Body of pancreas (tissue), 4 donors: Measurements from ENCODE around the gene DNAH8. TPM values are rescaled to one million over a fixed set of nuclear protein-coding genes. Genes with fewer than 3 reads are reported as not detected.
"Not testable (repeated sequence)": the region's sequence is repeated elsewhere in the genome, so short reads cannot be mapped to it uniquely, and the experiment has no call there.

ENCODE experiments used
- ATAC-seq: fragments of 150-250 bp; one replicate; pipeline ENCODE4 v1.9.1; 2016
- DNase-seq, 4 donors: peaks; one replicate each; pipeline ENCODE4 v3.0.0-alpha.2; 2019
- H3K27ac ChIP-seq, 4 donors: fragments of 200-600 bp; sonication (generic); 1 replicate in 3 of 4; 2 replicates in 1 of 4; pipeline versions ENCODE4 v1.5.1 to v1.6.1; 2016 to 2019; ENCODE audit warnings: mild to moderate bottlenecking in 1 of 4, mixed read lengths in 1 of 4, moderate library complexity in 1 of 4
- H3K27me3 ChIP-seq, 2 donors: fragments of 200-600 bp; sonication (generic); one replicate each; pipeline ENCODE4 v1.6.0; 2016; ENCODE audit warnings: mild to moderate bottlenecking in 1 of 2
- H3K36me3 ChIP-seq, 2 donors: fragments of 200-600 bp; sonication (generic); replicated peaks in 1 of 2; 2 replicates each; pipeline ENCODE4 v1.5.1; 2016; ENCODE audit warnings: low read depth in 2 of 2; ENCODE audit not compliant: insufficient read depth in 1 of 2
- H3K4me1 ChIP-seq: fragments of 200-600 bp; sonication (generic); one replicate; pipeline ENCODE4 v1.6.0; 2016
- H3K4me3 ChIP-seq, 2 donors: fragments of 200-600 bp; sonication (generic); 1 replicate in 1 of 2; 2 replicates in 1 of 2; pipeline ENCODE4 v1.5.1; 2016 to 2019
- H3K9me3 ChIP-seq, 3 donors: fragments of 200-600 bp; sonication (generic); 1 replicate in 2 of 3; 2 replicates in 1 of 3; pipeline ENCODE4 v1.5.1; 2016
- CTCF ChIP-seq, 7 experiments: fragments of 450-650 bp in 4 of 7; fragments of 200-600 bp in 3 of 7; sonication (generic) in 3 of 7; IDR thresholded peaks; one replicate each; pipeline ENCODE4 v1.5.1; 2016 to 2019; ENCODE audit warnings: antibody characterized with exemption in 7 of 7
- POLR2A ChIP-seq, 3 donors: fragments of 450-650 bp; IDR thresholded peaks; one replicate each; pipeline ENCODE4 v1.6.1; 2016; ENCODE audit warnings: antibody characterized with exemption in 3 of 3, mild to moderate bottlenecking in 2 of 3
- WGBS, 2 donors: methylation state at CpG; one replicate each; pipeline ENCODE4 v1.1.5; 2017; 5-methylcytosine and 5-hydroxymethylcytosine counted together
- intact Hi-C: fragments of 100-400 bp; cut with DNase I; formaldehyde crosslinking; loops from one replicate; pipeline ENCODE4 v1.15.1; 2023
- total RNA-seq, 2 donors: library from RNA; depleted of rRNA; stranded (reverse); fragments of >200 nt; gene quantifications; one replicate each; pipeline ENCODE4 v1.1.0, GENCODE V29; 2016

Gene DNAH8
- total RNA-seq, 2 donors from 2014 or later: not detected

GRCh38 chr6:38915205-38915925 is 200.3 kb downstream of the DNAH8 start:
- no peak for DNase-seq
- TF ChIP-seq POLR2A (IDR thresholded peaks at IDR 0.05): no peak
- TF ChIP-seq CTCF (IDR thresholded peaks at IDR 0.05): no peak
- intact Hi-C loops: no loop called here
- H3K4me3 ChIP-seq: no peak overlapping the region
- no peaks in the 10 kb centered on the region for H3K9me3 ChIP-seq
- ATAC-seq: no peak
- H3K27ac ChIP-seq: no peak overlapping the region
- no peaks in the 10 kb centered on the region for H3K27me3 ChIP-seq
- H3K36me3 ChIP-seq: no peaks in the 10 kb centered on the region
- no peaks in the 10 kb centered on the region for H3K4me1 ChIP-seq
- 91 to 95% methylated on average over 2 of the region's 2 CpGs for WGBS, 2 donors

GRCh38 chr6:38921540-38921939 is 206.4 kb downstream of the DNAH8 start:
- ATAC-seq, H3K27ac ChIP-seq, H3K36me3 ChIP-seq, DNase-seq, H3K27me3 ChIP-seq, intact Hi-C loops, H3K4me3 ChIP-seq, H3K9me3 ChIP-seq, H3K4me1 ChIP-seq: not testable (repeated sequence)
- WGBS, 2 donors: 74 to 79% methylated on average over 8 of the region's 8 CpGs

- Histone ChIP-seq H3K4me1 (no peaks in the 10 kb centered on the region), H3K27ac (no peak overlapping the region), H3K4me3 (no peak overlapping the region), H3K27me3 (no peaks in the 10 kb centered on the region), H3K36me3 (no peaks in the 10 kb centered on the region), H3K9me3 (no peaks in the 10 kb centered on the region)
- DNase-seq: no peak
- WGBS, 2 donors: 81 to 83% methylated on average over 7 of the region's 7 CpGs
- ATAC-seq: no peak
- TF ChIP-seq POLR2A (IDR thresholded peaks at IDR 0.05) (no peak), CTCF (IDR thresholded peaks at IDR 0.05) (no peak)
- intact Hi-C loops: no loop called here
These were observed 209.8 kb downstream of the DNAH8 start for GRCh38 chr6:38924791-38925509.

GRCh38 chr6:38929560-38929959 is 214.4 kb downstream of the DNAH8 start:
- H3K27ac ChIP-seq: no peak overlapping the region
- ATAC-seq (no peak), DNase-seq (no peak)
- H3K36me3 ChIP-seq: no peaks in the 10 kb centered on the region
- H3K4me3 ChIP-seq: no peak overlapping the region
- WGBS, 2 donors: 67 to 77% methylated on average over 5 of the region's 5 CpGs
- intact Hi-C loops: no loop called here
- H3K9me3 ChIP-seq: no peaks in the 10 kb centered on the region
- TF ChIP-seq POLR2A (IDR thresholded peaks at IDR 0.05) (no peak), CTCF (IDR thresholded peaks at IDR 0.05) (no peak)
- no peaks in the 10 kb centered on the region for H3K27me3 ChIP-seq
- H3K4me1 ChIP-seq: no peaks in the 10 kb centered on the region

- intact Hi-C loops: no loop called here
- no peak overlapping the region for H3K27ac ChIP-seq
- H3K4me1 ChIP-seq: peaks cover 3% of the 10 kb centered on the region
- TF ChIP-seq POLR2A (IDR thresholded peaks at IDR 0.05): no peak
- TF ChIP-seq CTCF (IDR thresholded peaks at IDR 0.05): peak; percentile 13 to 66 (median 39)
- ATAC-seq (peak; percentile 48), DNase-seq (peak in 1 of 4 donors; percentile 13)
- H3K9me3 ChIP-seq: no peaks in the 10 kb centered on the region
- H3K27me3 ChIP-seq: no peaks in the 10 kb centered on the region
- no peaks in the 10 kb centered on the region for H3K36me3 ChIP-seq
- no peak overlapping the region for H3K4me3 ChIP-seq
- WGBS, 2 donors: 36 to 49% methylated on average over 3 of the region's 3 CpGs
These were observed 218.3 kb downstream of the DNAH8 start for GRCh38 chr6:38933426-38933825.
